Measurements from ENCODE around the gene TSPAN14.
A peak's percentile ranks its signal among the peaks of the same experiment; 100 is the strongest.

TSPAN14 gene

GRCh38 chr10:80506189-80506575 is 52.1 kb downstream of the TSPAN14 start:
- DNase-seq, result no peak

DNA sequence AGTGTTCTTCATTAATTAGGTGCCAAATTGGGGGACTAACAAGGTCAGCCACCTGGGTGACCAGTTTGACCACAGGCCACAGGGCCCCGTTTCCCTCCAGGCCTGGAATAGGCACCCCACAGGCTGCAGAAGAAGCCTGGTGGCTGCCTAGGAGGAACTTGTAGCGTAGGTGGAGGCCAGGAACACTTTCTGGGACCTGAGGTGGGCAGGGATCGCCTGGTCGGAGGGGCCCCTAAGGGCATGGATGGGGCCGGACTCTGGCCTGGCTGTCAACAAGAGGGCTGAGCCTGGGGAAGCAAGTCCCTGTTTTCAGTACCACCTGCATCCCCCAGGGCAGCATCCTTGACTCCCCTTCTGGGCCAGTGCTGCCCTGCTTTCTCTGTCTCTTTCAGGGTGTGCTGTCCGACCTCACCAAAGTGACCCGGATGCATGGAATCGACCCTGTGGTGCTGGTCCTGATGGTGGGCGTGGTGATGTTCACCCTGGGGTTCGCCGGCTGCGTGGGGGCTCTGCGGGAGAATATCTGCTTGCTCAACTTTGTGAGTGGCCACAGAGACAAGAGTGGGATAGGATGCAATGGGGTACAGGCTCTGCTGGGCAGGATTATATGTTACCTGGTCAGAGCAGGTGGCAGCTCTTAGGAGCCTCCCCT is 52.9 kb downstream of the TSPAN14 start:
- no peak for DNase-seq

DNA sequence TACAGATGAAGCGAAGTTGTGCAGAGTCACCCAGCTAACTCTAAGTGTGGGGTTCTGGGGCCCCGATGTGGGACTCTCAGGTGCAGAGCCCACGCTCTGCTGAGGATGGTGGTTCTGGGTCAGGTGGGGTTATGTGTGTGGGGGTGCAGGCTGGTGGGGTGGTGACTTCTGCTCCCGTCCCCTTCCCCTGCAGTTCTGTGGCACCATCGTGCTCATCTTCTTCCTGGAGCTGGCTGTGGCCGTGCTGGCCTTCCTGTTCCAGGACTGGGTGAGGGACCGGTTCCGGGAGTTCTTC is 54.9 kb downstream of the TSPAN14 start:
- no peak for DNase-seq

DNA sequence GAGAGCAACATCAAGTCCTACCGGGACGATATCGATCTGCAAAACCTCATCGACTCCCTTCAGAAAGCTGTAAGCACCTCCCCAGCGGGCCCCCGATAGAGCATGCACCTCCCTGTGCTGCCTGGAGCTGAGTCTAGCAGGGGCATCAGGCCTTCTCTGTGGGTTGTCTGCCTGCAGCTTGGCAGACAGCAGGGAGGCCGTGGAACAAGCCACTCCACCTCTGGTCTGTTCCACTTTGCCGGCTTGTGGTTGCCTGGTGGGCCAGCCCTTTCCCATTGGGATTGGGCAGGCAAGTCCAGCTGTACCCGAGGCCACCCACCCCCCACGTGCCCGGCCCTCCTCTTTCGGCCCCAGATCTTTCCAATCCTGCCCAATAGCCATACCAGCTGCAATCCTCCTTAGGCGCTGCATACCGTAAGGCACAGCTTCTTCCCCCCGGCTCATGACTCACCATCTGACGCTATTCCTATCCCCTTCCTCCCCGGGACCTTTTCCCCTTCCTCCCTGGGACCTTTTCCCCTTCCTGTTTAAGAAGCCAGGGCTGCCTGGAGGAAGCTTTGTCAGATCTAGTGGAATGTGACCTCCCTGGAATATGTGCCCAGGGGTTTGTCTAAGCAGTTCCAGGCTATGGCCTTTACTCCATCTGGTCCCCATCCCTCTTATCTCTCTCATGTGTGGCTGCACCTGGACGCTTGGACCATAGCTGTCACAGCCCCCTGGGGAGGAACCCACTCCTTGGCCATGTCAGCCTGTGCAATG is 55.5 kb downstream of the TSPAN14 start:
- DNase-seq, result no peak

DNA sequence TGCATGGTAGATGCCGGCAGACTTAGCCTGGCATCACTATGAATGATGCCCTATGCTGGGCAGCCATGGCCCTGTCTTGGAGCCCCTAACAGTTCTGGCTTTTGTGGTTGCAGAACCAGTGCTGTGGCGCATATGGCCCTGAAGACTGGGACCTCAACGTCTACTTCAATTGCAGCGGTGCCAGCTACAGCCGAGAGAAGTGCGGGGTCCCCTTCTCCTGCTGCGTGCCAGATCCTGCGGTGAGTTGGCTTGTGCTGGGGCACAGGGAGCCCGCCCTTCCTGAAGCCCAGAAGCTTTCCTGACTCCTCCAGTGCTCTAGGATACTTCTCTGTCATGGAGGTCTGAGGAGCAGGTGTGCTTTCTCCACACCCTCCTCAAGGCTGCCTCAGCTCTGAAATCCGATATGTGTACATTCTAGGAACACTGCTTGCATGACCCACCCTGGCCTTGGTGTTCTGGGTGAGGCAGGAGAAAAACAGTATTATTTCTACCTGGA is 58.0 kb downstream of the TSPAN14 start:
- no peak for DNase-seq

- DNase-seq, result no peak
Observed at GRCh38 chr10:80513106-80513505, 59.0 kb downstream of the TSPAN14 start.

GRCh38 chr10:80515511-80515910 is 61.4 kb downstream of the TSPAN14 start:
- no peak for DNase-seq

DNA sequence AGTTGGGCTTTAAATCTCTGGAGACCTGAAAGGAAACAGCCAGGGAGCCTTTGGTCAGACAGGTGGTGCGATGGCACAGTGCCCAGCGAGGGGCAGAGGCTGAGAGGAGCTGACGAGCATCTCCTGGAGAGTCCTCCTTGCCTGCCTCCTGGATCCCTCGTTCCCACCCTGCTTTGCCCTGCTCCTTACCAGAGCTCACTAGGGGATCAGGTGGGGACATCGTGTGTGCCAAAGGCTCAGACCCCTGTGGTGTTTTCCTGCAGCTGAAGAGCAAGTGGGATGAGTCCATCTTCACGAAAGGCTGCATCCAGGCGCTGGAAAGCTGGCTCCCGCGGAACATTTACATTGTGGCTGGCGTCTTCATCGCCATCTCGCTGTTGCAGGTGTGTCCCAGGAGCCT is 61.8 kb downstream of the TSPAN14 start:
- DNase-seq, result no peak

GRCh38 chr10:80516506-80517075 is 62.5 kb downstream of the TSPAN14 start:
- DNase-seq, result no peak

DNA sequence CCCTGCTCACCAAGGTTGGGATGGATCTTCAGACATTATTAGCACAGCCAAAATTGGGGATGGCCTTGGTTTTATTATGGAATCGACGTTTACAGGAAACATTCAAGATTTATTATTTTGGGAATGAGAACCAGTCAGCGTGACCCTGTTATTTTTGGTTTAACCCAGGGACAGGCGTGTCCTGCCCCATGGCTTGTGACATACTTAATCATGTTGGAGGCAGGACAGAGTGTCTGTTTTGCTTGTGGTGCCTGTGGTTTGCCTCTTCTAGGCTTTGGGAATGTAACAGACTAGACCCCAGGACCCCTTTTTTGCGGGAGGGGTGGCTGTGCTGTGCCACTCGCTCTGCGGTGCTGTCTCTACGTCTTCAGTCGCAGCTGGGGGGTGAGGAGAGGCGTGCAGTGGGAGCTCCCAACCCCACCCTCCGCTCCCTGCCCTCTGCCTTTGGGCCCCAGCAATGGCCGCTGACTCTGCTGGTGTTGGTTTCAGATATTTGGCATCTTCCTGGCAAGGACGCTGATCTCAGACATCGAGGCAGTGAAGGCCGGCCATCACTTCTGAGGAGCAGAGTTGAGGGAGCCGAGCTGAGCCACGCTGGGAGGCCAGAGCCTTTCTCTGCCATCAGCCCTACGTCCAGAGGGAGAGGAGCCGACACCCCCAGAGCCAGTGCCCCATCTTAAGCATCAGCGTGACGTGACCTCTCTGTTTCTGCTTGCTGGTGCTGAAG is 63.5 kb downstream of the TSPAN14 start:
- no peak for DNase-seq

DNA sequence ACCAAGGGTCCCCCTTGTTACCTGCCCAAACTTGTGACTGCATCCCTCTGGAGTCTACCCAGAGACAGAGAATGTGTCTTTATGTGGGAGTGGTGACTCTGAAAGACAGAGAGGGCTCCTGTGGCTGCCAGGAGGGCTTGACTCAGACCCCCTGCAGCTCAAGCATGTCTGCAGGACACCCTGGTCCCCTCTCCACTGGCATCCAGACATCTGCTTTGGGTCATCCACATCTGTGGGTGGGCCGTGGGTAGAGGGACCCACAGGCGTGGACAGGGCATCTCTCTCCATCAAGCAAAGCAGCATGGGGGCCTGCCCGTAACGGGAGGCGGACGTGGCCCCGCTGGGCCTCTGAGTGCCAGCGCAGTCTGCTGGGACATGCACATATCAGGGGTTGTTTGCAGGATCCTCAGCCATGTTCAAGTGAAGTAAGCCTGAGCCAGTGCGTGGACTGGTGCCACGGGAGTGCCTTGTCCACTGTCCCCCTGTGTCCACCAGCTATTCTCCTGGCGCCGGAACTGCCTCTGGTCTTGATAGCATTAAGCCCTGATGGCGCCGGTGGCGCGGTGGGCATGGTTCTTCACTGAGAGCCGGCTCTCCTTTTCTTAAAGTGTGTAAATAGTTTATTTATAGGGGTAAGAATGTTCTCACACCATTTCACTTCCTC is 64.2 kb downstream of the TSPAN14 start:
- DNase-seq, result no peak

DNA sequence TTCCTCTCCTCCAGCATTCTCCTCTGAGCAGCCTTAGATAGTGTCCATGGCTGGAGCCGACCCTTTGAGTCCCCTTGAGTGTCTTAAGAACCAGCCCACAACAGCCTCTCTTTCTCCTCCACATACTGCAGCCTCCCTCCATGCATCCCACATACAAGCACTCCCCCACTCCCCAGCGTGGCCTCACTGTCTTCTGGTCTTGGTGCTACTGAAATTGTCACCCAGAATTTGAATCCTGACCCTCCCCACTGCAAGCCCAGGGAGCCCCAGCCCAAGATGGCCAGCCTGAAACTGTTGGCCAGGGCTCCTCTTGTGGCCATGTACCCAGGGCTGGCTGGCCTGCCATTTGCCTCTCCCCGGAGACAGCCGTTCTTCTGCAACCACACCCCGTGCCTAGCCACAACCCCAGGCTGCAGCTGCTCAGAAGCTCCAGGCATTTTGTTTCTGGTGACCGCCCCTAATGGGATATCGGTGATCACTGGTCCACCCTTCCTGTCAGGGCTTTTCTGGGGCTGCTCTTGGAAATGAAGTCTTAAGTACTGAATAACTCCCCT is 64.8 kb downstream of the TSPAN14 start:
- DNase-seq, result no peak

- DNase-seq, result no peak
Observed at GRCh38 chr10:80519936-80520650, 66.0 kb downstream of the TSPAN14 start.

DNA sequence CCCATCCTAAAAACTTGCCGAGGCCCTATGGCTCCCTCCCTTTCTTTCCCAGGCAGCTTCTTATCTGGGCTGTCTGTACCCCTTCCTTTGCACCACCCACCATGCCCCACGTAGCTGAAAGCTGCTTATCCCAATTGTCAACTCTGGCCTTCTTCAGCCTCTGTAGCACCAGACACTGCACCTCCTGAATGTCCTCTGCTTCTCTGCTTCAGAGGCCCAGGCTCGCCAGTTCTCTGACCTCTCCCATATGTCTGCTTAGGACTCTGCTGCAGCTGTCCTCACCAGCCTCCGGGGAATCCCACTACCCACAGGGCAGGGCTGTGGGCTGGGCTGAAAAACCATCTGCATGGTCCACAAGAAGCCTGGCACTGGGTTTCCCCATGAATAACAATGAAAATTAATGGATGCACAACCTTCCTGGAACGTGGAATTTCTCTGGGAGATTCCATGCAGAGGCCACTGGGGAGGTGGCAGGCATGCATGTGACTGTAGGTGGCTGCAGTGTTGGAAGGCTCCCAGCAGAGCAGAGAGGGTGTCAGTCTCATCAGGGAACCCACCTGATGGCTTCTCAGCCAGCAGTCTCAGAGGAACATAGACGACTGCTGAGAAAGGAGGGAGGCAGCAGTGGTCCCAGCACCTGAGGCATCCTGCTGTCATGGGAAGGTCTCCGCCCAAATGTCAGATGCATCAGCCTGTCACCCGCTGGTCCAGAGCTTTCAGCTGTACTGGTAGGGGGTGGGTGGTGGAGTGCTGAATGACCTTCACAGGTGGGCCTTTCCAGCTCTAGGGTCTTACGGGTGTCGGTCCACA is 66.8 kb downstream of the TSPAN14 start:
- no peak for DNase-seq

- no peak for DNase-seq
Observed at GRCh38 chr10:80522756-80523363, 68.8 kb downstream of the TSPAN14 start.

DNA sequence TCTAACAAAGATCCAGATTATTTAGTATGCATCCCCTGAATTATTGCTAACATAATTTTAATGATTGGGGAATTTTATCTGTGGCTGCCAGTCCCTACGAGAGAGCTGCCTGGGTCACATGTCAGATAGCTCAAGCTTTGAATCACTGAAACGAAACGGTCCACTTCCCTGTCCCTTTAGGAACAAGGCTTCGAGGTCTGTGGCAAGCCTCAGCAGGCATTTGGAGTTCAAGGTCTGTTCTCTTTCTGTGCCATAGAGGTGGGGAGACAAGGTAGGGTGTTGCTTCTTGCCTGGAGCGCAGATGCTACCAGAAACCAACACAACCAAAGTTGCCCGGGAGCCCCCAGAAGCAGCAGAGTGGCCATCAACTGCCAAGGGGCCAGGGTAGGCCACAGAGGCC is 69.7 kb downstream of the TSPAN14 start:
- no peak for DNase-seq

DNA sequence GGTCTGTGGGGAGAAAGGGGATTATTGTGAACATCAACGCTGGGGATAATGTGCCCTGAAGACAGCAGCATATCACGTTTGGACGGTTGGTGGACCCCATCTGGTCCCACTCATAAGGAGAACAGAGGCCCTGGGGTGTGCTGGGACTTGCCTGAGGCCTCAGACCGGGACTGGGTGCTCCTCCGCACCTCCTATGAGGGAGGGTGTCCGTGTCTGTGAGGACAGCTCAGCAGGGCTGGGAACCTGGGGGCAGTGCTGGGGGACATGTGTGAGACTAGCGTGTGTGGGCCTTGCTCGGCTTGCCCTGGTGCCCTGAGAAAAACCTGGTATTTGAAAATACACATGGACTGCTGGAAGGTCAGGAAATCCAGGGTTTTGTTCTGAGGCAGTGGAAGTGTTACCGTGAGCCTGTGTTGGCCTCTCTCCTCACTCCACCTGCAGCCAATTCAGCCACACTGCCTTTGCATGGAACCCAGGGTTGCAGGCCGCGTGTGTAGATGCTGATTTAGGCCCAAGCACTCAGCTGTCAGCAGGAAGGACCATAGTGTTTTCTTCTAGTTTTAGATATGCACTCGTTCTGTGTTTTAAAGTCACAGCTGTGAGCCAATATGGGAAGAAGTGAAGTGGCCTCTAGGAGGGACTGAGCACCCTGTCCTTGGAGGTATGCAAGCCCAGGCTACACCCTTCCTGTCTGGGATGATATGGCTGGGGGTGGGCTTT is 70.2 kb downstream of the TSPAN14 start:
- DNase-seq, result no peak

DNA sequence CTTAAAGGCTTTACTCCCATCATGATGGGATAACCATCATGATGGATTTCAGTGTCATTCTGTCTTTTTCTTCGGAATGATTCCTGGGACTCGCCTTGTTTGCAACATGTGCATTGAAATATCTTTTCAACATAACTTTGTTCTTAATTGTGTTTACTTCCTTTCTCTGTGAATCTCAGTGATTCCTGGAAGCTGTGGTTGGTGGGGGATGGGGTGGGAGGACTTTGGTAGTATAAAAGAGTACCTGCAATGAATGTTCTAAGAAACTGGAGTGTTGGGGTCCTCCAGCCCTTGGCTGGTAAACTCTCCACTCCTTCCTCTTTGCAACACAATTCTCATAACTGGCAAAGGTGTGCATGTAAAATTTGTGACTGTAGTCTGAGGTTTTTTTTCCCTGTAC is 72.1 kb downstream of the TSPAN14 start:
- DNase-seq, result no peak

GRCh38 chr10:80526742-80527141 is 72.6 kb downstream of the TSPAN14 start:
- DNase-seq, result peak in 2 of 14 donors; percentile 32 to 45

Data from C1 segment of cervical spinal cord (tissue), 14 donors.